Ovary (tissue), 3 donors: ENCODE results near the gene GOLT1A.

Source experiments
- POLR2A ChIP-seq: fragments of 450-650 bp; IDR thresholded peaks from one replicate; pipeline ENCODE4 v1.6.1; 2017; ENCODE audit warnings: antibody characterized with exemption, mild to moderate bottlenecking, moderate library complexity
- TF ChIP-seq, protein P1 (sequence below), 3 donors: fragments of 450-650 bp in 2 of 3; fragments of 200-600 bp in 1 of 3; IDR thresholded peaks; one replicate each; pipeline versions ENCODE4 v1.5.1 to v1.8.0; 2016 to 2022; ENCODE audit warnings: antibody characterized with exemption in 3 of 3, mild to moderate bottlenecking in 1 of 3
- donor health status: DM: no; HTN: no; CAD: no.

DNA sequence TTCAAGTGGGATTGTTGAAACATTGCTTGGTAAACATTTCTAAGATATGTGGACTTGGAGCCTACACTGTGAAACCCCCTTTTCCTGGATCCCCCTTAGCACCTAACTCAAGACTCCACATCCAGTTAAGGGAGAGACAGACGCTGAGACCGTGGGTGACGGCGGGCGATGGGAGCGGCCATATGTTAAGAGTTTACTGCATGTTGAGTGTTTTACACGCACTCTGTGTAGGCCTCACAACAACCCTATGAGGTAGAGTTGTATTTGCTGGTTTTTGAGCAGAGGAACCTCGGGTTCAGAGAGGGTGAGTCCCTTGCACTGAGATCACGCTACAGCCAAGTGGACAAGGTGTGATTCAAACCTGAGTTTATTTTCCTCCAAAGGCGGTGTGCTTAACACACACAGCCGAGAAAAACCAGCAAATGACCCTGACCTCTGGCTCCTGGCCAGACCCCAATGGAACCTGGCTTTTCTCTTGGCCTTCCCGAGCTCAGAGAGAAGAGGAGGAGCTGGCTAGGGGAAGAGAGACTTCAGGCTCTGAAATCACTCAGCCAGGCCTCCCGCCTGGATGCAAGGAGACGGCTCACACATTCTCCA lies 46.9 kb upstream of the GOLT1A start:
- TF ChIP-seq, protein P1, sequence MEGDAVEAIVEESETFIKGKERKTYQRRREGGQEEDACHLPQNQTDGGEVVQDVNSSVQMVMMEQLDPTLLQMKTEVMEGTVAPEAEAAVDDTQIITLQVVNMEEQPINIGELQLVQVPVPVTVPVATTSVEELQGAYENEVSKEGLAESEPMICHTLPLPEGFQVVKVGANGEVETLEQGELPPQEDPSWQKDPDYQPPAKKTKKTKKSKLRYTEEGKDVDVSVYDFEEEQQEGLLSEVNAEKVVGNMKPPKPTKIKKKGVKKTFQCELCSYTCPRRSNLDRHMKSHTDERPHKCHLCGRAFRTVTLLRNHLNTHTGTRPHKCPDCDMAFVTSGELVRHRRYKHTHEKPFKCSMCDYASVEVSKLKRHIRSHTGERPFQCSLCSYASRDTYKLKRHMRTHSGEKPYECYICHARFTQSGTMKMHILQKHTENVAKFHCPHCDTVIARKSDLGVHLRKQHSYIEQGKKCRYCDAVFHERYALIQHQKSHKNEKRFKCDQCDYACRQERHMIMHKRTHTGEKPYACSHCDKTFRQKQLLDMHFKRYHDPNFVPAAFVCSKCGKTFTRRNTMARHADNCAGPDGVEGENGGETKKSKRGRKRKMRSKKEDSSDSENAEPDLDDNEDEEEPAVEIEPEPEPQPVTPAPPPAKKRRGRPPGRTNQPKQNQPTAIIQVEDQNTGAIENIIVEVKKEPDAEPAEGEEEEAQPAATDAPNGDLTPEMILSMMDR (IDR thresholded peaks at IDR 0.05): no peak
- no peak for TF ChIP-seq POLR2A
